HCEC 1CT (cell line): Measurements from ENCODE around the gene PELI1.

Experiments used
- DNase-seq: peaks from one replicate; pipeline ENCODE4 v3.0.0-alpha.2; 2017

Gene PELI1, protein sequence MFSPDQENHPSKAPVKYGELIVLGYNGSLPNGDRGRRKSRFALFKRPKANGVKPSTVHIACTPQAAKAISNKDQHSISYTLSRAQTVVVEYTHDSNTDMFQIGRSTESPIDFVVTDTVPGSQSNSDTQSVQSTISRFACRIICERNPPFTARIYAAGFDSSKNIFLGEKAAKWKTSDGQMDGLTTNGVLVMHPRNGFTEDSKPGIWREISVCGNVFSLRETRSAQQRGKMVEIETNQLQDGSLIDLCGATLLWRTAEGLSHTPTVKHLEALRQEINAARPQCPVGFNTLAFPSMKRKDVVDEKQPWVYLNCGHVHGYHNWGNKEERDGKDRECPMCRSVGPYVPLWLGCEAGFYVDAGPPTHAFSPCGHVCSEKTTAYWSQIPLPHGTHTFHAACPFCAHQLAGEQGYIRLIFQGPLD

DNA sequence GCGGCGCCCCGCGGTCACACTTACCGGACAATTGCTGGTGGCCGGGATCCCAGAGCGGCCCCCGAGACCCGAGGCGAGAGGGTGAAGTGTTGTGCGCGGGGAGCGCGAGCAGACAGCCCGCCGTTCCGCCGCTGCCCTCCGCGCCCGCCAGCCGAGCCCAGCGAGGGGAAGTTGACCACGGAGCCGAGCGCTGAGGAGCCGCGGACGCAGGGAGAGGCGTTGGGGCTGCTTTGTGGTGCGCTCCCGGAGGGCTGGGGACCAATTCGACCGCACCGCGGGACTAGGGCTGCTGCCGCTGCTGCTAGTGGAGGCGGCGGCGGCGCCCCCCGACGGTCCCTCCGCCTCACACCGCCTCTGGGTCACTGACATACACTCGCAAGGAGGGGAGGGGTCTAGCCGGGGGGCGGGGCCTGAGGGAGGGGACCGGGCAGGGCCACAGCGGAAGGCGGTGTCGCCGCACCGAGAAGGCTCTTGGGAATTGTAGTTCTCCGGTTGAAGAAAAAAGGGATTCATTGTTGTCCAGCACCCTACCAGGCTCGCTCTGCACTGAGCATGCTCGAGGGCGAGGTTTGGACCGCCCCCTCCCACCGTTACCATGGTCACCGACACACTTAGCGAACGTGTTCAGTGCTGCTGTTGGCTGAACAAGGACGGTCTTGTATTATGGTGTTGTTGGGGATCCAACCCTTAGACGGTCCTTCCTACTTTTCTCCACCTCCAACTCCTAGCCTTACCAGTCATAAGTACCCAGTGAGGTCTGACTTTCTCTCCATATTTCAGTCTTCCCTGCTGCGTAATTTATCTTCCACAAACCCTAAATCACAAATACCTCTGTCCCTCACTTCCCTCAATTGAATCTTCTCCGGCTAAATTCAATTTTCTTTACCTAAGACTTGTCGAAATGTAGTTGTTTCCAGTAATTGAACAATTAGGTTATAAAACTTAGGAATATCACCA is at the start of gene PELI1:
PELI1 (minus strand) TSS at position 364 of the 957 bp plus-strand sequence. CDS start 36,110 bp downstream, outside the sequence.
- DNase-seq = peak; percentile 94

DNA sequence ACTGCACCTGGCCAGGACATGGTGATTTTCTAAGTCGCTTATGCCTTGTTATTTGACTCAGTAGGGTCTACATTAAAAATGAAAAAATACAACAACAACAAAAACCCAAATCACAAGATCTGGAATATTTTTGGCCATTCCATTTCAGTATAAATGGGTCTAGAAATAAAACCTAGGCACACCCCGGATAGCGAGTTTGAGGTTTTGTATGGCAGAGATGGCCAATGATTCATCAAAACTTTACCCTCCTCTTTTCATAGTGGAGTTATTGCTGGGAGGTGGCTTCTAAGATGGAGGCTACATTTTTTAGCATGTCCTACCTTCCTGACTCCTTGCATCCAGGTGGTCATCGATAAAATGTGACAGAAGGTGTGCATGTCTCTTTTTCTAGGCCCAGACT is 49.3 kb upstream of the PELI1 start:
- no peak for DNase-seq

DNA sequence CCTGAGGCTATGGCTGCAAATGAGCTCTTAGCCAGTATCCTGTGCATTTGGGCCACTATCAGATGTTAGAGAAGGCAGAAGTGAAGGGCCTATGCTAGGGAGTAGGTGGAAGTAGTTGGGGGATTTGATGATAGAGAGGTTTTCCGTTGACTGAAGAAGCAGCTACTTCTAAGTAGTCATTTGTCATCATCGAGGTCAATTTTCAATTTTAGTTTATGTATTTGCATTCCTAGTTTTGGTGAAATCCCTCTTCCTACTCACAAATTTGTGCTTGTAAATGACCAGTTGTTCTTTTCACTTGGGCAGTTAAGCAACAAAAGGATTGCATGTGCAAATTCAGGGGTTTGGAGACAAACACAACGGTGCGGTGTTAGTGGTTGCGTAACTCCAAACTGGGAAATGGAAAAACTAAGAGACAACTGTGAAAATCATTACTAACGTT is 48.5 kb upstream of the PELI1 start:
- no peak for DNase-seq

DNA sequence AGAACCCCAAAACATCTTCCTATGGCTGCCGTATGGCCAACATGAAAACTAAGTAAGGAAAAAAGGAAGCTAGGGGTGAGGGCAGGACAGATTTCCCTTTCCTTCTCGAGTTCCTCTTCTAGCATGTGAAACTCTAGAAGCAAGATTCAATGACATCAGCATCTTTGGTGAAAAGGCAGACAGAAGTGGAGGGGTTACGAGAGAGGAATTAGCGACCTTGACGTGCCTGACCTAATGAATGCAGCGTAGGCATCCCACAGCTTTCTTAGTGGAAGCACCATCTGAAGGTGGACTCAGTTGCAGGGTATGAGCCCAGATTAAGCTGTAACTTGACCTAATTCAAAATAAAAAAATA is 47.9 kb upstream of the PELI1 start:
- DNase-seq = no peak

DNA sequence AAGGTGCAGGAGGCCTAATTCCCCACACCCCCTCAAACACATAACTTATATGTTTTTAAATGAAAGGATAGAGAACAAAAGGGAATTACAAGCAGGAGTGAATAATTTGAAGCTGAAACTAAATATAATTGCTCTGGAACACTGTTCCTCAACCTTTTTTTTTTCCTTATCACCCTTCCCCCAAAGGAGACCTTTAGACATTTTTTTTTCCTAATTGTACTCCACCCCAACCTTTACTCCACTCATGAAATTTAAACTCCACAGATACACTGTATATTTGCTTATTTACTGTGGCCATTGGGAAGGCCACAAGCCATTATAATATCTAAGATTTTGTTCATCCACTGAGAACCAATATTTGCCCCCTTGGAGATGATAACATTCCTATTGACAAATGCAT is 45.4 kb upstream of the PELI1 start:
- no peak for DNase-seq

DNA sequence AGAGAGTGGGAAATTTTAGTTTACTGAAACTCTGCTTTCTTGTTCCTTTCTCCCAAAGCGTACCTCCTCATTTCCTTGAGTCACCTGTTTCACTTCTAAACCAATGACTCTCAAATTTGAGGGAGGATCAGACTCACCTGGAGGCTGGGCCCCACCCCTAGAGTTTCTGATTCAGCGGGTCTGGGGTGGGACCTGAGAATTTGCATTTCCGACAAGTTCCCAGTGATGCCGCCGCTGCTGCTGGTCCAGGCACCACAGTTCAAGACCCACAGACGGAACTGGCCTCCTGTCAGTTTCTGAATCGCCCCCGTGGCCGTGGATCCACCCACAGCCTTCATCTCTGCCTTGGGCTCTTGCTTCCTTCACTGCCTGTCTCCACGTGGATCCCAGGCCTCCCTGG is 44.9 kb upstream of the PELI1 start:
- DNase-seq = no peak

DNA sequence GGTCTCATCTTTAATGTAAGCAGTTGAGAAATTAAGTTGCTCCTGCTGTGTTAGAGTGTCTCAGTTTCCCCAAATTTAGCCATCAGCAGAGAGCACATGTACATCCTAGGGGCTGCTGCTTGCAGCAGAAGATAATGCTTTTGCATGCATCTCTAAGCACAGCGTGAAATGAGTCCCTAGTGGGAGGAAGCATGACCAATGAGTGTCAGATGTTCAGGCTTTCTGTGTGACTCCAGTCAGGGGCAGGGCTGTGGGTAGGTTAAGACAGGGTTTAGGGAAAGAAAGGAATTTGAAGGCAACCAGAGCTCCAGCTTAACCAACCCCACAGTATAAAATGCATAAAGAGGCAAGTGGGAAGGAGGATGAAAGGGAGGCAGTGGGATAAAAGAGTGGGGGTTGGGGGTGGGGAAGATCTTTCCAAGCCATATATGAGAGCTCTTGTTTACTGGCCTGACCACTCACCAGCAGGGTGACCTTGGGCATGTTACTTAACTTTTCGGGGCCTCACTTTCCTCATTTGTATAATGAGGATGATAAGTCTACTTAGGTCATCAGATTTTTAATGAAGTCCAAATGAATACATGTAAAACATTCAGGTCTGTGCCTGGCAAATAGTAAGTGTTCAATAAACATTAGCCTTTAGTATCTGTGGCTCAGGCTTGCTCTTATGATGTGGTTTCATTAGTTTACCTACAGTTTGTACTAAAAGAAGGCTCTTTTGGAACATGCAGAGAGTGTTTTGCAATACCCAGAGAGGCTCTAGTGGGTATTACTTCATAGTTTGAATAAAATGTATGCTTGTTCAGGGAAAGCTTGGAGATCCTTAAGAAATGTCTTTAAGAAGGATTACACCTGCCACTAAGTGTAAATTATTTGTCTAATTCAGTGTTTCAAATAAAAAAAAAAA is 42.7 kb upstream of the PELI1 start:
- peak; percentile 10 for DNase-seq

DNA sequence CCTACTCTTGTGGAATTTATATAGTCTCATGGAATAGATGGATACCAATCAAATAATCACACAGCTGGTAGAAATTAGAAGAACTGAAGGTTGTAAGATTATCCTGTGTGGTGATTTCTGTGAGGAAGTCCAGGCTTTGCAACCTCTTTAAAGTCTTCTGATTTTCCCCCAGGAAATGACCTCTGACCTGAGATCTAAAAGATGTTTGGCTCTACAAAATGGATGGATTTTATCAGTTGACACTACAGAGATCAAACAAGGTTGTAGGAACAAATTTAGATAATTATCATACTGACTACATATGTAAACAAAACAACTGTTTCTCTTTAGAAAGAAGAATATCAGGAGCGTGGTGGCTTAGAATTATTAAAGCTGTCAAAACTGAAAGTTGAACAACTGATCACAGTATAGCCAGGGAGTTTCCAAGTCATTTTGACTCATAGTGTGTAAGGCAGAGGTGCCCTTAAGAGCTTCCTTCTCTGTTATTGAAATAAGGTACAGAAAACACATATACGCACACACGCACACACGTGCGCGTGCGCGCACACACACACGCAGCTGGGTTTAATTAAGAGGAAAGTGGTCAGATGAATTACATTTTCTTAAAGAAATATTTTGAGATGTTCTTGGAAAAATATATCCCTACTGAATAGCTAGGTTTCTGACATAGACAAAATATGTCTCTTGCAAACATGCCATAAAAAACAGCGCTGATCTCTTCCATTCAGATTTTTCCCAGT is 35.5 kb upstream of the PELI1 start:
- no peak for DNase-seq

DNA sequence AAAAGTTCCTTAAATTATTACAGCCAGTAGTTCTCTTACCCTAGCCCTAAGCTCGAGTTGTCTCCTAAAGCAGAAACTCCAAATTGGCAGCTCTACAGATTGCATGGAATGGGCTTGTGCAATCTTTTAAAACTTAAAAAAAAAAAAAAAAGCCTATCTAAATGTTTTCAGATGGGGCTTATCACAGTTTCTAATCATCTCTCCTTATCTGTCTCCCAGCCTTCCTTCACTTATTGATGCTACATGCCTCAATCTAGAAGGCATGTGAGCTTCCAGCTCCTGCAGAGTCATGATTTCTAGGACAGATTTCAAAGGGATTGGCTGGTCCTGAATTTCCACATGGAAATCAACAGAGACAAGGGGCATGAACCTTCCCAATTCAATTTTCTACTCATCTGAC is 33.1 kb upstream of the PELI1 start:
- DNase-seq = no peak

DNA sequence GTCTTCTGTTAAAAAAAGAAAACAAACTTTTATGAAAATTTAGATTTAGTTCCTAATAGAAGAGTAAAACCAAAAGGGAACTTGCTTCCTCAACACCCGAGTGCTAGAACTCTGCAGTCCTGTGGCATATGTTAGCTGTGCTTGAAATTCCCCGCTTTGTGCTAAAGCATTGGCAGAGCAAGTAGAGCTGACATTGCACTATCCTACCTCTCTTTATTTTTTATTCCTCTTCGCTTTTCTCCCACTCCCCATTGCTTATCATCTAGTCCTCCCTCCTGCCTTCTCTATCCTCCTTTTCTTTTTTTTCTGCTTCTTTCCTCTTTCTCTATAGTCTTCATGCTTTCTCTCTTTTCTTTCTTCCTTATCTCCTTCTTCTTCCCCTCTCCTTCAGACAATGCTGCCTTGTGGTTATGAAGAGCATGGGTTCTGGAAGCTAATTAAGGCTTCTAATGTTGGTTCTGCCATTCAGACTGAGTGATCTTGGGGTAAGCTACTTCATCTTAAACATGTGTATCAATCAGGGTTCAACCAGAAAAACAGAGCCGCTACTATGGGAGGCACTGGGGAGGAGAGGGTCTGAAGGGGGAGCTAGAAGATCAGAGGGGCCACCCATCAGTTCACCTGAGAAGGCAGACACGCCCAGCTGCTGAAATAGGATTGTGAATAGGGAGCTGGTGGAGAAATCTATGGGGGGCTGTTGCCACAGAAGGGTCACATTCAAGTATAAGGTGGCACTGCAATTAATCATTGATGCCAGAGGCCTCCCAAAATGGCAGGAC is 31.4 kb upstream of the PELI1 start:
- DNase-seq = no peak

DNA sequence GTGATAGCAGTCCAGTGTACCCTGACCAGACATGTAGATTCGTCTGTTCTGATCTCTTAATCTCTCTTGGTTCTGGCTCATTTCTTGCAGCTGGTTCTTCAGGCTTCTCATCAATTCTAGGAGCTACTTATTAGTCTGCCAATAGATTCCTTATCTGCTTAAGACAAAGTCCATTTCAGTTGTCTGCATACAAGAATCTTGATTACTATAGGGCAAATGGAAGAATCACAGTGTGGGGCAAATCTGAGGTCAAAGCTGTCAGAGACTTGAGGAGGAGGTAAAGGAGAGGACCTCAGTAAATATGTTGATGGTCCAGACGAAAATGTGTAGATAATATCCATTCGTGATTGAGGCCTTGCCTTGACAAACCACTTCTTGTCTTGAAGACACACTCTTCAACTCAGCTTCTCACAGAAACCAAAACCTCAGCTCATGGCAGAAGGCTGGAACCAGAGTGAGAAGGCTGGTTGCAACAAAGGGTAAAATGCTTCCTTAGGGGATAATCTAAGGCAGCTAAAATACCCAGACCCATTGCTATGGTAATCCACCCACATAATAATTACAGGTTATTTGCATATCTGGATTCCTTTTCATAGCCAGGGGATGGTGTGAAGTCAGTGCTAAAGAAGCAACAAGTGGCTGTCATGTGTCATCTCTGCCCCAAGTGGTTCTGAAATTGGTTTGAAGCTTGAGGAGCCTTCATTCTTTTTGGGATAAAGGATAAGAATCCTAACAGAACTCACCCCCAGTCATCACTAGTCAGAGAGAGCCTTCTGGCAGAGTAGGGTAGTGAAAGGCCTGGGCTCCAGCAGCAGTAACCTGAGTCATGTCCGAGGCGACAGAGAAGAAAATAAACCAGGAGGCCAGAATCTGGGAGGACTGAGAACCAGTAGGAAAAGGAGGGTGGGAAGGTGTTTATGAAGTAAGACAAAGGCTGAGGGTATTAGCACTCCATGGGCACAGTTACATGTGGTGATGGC is 29.2 kb upstream of the PELI1 start:
- no peak for DNase-seq

DNA sequence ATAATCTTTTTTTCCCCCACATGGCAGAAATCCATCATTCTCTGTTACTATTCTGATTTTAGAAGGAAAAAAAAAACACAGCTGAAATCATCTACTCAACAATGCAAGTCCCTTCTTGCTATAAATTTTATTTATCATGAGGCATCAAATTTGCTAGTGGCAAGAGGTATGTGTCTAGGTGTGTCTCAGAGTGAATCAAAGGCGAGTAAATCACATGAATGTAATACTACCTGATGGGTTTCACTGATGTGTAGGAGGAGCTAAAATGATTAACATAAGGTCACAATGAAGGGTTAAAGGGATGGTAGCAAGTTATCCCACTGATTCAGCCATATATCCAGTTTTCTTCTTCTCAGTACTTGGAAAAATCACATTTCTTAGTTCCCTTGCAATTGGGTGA is 24.5 kb upstream of the PELI1 start:
- no peak for DNase-seq

DNA sequence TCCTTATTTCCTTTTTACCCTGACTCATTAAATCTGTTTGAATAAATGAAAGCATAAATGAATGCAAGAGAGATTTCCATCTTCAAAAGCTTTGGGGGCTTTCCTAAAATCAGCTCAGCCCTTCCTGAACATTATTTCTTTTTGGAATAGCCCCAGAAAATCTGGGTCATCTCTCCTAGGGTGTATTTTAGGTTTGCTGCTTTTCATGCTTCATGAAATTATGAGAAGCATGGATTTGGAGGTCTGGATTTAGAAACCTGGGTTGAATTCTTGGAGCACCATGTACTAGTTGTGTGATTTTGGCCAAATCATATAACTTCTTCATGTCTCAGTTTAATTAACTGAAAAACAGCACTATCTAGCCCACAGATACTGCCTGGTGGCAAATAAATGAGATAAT is 24.0 kb upstream of the PELI1 start:
- no peak for DNase-seq

DNA sequence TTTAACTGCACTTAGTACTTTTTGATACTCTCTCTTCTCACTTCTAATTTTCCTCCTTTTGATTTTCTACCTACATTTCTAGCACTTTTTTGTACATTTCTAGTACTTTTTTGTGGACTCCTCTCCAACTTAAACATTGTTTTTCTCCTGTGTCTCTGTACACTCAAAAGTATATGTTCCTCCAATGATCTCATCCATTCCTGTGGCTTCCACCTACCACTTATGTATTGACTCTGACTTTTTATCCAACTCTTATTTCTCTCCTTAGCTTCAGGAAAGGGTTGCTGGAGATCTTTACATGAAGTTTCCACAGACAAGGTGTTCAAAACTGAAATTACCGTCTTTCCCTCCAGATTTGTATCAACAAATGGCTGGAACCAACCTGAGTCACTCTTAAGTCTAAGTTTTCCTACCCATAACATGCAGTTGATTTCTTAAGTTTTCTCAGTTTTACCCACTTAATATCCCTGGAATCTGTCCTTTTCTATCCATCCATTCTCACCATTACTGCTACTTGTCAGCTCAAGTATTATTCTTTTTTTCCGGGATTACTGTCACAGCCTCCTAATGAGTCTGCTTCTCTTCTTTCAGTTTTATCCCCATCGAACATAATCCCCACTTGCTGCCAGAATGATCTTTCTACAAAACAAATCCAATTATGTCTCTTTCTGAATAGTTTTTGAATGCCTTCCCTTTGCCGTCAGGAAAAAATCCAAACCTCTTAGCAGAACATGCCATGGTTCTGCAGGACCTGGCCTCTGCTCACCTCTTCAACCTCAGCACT is 22.6 kb upstream of the PELI1 start:
- no peak for DNase-seq

DNA sequence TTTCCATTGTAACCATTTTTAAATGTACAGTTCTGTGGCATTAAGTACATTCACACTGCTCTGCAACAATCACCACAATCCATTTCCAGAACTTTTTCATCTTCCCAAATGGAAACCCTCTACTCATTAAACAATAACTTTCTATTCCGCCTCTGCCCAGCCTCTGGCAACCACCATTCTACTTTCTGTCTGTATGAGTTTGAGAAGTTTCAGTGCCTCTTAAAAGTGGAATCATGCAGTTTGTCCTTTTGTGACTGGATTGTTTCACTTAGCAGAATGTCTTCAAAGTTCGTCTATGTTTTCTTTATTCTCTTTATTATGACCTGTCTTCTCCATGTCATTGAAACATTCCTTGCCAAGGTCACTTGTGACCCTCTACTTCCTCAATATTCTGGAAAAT is 22.0 kb upstream of the PELI1 start:
- DNase-seq = no peak

DNA sequence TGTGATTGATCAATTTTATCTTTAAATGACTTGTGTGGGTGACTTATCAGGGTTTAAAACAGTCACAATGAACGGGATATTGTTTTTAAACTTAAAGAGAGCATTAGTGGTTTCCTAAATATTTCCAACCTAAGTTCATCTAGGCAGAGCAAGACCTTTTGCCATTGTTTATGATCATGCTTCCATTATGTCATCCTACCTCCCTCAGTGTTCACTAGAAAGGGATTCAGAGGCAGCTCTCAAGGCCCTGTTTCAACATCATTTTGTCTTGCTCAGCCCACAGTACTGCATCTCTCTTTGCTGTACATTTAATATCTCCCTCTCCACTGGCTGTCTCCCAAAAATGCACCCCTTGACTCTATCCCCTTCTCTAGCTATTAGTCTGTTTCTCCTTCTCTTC is 21.5 kb upstream of the PELI1 start:
- DNase-seq = peak; percentile 85

DNA sequence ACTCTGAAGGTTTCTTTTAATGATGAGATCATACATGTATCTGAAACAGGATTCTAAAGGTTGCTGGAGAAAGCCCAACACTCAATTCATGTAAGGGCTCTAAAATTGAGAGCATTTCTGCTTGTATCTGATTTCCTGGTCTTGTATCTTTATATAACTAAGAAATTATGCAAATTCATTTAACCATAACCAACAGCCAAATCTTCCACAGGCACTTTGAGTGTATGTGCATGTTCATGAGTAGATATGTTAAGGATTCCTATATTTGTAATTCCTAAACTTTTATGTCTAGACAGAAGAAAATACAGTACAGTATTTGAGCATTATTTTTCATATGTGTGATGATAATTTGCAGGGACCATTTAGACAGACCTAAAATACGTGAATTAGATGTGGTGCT is 20.4 kb upstream of the PELI1 start:
- DNase-seq = no peak

DNA sequence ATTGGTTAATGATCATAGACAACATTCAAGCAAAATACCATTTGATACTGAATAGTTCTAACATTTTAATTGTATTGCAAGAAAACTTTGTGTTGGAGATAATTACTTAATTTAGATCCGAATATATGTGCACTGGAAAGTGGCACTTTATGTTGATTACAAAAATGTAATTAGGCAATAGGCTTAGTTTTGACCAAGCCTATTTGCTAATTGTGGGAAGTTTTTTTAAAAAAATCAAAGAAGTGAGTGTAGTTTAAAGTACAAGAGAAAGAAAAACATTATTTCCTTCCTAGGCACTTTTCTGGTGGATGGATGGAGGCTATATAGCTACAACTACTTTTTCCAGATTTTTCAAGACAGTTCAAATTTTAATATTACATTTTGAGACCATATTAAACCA is 18.3 kb upstream of the PELI1 start:
- DNase-seq = no peak

DNA sequence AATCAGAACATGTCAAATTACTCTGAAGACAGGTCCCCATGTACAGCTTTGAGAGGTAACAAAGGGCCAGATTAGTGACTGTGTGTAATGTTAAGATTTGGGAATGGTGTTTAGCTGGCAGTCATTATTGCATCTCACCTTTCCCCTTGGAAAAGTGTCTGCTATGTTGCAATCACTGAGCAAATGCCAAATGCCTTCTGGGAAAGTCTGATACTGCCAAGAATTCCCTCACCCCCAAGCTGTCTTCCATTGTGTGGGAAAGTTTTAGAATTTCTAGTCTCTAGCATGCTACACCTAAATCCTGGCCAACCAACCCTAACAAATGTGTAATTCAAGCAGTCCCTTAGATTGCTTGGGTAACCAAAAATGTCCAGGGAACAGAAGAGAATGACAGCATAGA is 13.6 kb upstream of the PELI1 start:
- no peak for DNase-seq
